SK-N-MC (cell line): ENCODE results near the gene IZUMO3.

Experiments used
- DNase-seq: peaks from one replicate; pipeline ENCODE4 v3.0.0-alpha.2; 2011; ENCODE audit warnings: low read depth, low spot score
- H3K27ac ChIP-seq: fragments of 200-600 bp; sonication (generic); 2 replicates; pipeline ENCODE4 v1.5.1; 2016; ENCODE audit warnings: mixed run types
- H3K36me3 ChIP-seq: fragments of 200-600 bp; sonication (generic); 2 replicates; pipeline ENCODE4 v1.6.1; 2017; ENCODE audit warnings: antibody characterized with exemption, low read length, mixed read lengths; ENCODE audit not compliant: insufficient read depth
- H3K4me3 ChIP-seq: fragments of 200-600 bp; sonication (generic); 2 replicates; pipeline ENCODE4 v1.5.1; 2016
- H3K9ac ChIP-seq: fragments of 200-600 bp; sonication (generic); 2 replicates; pipeline ENCODE4 v1.8.0; 2017; ENCODE audit warnings: mixed run types, mixed read lengths; ENCODE audit not compliant: insufficient read length
- H3K9me3 ChIP-seq: fragments of 200-600 bp; sonication (generic); 2 replicates; pipeline ENCODE4 v1.6.1; 2017; ENCODE audit warnings: low read depth, mild to moderate bottlenecking, antibody characterized with exemption, low read length, moderate library complexity, mixed read lengths
- EZH2 ChIP-seq: fragments of 200-600 bp; sonication (generic); IDR thresholded peaks from one replicate; pipeline ENCODE4 v1.6.1; 2017; ENCODE audit warnings: antibody characterized with exemption
- FOXP2 ChIP-seq: optimal IDR thresholded peaks from 2 replicates; pipeline ENCODE3; 2011; ENCODE audit warnings: mild to moderate bottlenecking, moderate library complexity; ENCODE audit not compliant: insufficient read depth; ENCODE audit errors: extremely low read length, control extremely low read depth
- POLR2AphosphoS5 ChIP-seq: IDR thresholded peaks from 2 replicates; pipeline ENCODE4 v1.6.1; 2012; ENCODE audit warnings: mild to moderate bottlenecking, low read depth, low read length, borderline replicate concordance

The IZUMO3 gene

DNA sequence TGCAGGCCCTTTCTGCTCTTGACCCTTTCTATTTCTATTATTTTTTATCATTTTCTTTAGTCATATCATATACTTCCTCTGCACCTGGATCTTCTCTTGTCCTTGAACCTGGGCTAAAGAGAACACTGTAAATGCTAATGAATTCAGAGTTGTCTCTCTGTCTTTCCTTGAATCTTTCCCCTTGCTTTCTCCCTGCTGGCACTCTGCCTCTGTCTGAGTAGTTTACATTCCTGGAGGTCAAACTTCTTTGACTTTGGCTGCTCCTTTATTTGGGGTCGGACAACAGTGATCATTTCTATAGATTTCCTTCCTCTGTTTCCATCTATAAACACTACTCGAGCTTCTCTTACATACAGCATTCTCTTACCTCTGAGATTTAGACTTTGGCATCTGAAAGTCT is 47.1 kb downstream of the IZUMO3 start:
- TF ChIP-seq FOXP2 (no peak), EZH2 (no peak), POLR2AphosphoS5 (no peak)
- Histone ChIP-seq H3K27ac (no peak overlapping the region), H3K9ac (no peak overlapping the region), H3K36me3 (no peaks in the 10 kb centered on the region), H3K4me3 (no peak overlapping the region), H3K9me3 (no peaks in the 10 kb centered on the region)
- DNase-seq: no peak

DNA sequence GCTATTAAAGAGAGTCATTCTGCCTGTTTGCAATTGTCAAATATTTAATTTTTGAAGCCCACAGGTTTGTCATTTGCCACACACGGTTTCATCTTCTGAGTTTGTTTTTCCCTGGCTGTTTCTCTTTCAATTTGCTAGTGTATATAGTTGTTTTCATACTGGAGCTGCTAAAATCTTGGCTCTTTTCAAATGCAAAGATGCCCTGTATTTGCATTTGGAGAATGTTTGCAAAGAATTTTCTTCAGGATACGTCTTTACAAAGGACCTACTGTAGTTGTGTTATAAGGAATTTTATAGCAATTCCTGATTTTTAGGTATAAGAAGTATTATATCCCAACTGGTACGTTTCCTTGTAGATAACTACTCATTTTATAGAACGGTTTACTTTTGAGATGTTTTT is 48.0 kb downstream of the IZUMO3 start:
- Histone ChIP-seq H3K9me3 (no peaks in the 10 kb centered on the region), H3K27ac (no peak overlapping the region), H3K4me3 (no peak overlapping the region), H3K9ac (no peak overlapping the region), H3K36me3 (no peaks in the 10 kb centered on the region)
- no peak for DNase-seq
- TF ChIP-seq POLR2AphosphoS5: no peak
- TF ChIP-seq FOXP2: no peak
- TF ChIP-seq EZH2: no peak
